GM18870 (cell line): ENCODE measurements around the gene ANXA8L1.
"Not testable (repeated sequence)": the region's sequence is repeated elsewhere in the genome, so short reads cannot be mapped to it uniquely, and the experiment has no call there.

ENCODE experiments used
- ATAC-seq: cut with Tn5 transposase; IDR thresholded peaks from one replicate; pipeline ENCODE4 v1.9.1; 2021; ENCODE audit warnings: moderate library complexity; ENCODE audit not compliant: unreplicated experiment

ANXA8L1 gene

GRCh38 chr10:46397767-46398166 lies 22.2 kb downstream of the ANXA8L1 start:
- not testable (repeated sequence) for ATAC-seq

- not testable (repeated sequence) for ATAC-seq
Observed at GRCh38 chr10:46398212-46398886, 22.8 kb downstream of the ANXA8L1 start.

GRCh38 chr10:46409556-46409955 lies 34.0 kb downstream of the ANXA8L1 start:
- not testable (repeated sequence) for ATAC-seq

- not testable (repeated sequence) for ATAC-seq
Observed at GRCh38 chr10:46411123-46411522, 35.5 kb downstream of the ANXA8L1 start.

- not testable (repeated sequence) for ATAC-seq
Observed at GRCh38 chr10:46412665-46413064, 37.1 kb downstream of the ANXA8L1 start.

GRCh38 chr10:46415291-46415690 lies 39.7 kb downstream of the ANXA8L1 start:
- ATAC-seq = not testable (repeated sequence)

GRCh38 chr10:46418283-46418682 lies 42.7 kb downstream of the ANXA8L1 start:
- ATAC-seq = not testable (repeated sequence)

GRCh38 chr10:46419570-46420379 lies 44.2 kb downstream of the ANXA8L1 start:
- not testable (repeated sequence) for ATAC-seq

GRCh38 chr10:46423550-46423949 lies 48.0 kb downstream of the ANXA8L1 start:
- ATAC-seq = not testable (repeated sequence)

GRCh38 chr10:46440942-46441341 lies 65.4 kb downstream of the ANXA8L1 start:
- ATAC-seq = not testable (repeated sequence)
